ENCODE measurements around the gene PSPN.

The PSPN gene

GRCh38 chr19:6375411-6376010 is at the start of gene PSPN:
Gene PSPN (minus strand): TSS chr19:6375933. CDS start chr19:6375849, 84 bp downstream.
- DNase-seq (ENCODE audit: low read depth in 2 of 2), result no peak

GRCh38 chr19:6424939-6425731 is 49.4 kb upstream of the PSPN start:
- DNase-seq (ENCODE audit: low read depth in 2 of 2), result peak; percentile 97 to 98

- no peak for DNase-seq (ENCODE audit: low read depth in 2 of 2)
Observed at GRCh38 chr19:6424195-6424938, 48.6 kb upstream of the PSPN start, which contains the start of gene KHSRP. Gene KHSRP (minus strand): TSS chr19:6424811. CDS start chr19:6424701, 110 bp downstream.

- no peak for DNase-seq (ENCODE audit: low read depth in 2 of 2)
Observed at GRCh38 chr19:6423499-6424194, 47.9 kb upstream of the PSPN start.

GRCh38 chr19:6421075-6422014 is 45.6 kb upstream of the PSPN start:
- no peak for DNase-seq (ENCODE audit: low read depth in 2 of 2)

GRCh38 chr19:6418562-6418932 is 42.8 kb upstream of the PSPN start:
- DNase-seq (ENCODE audit: low read depth in 2 of 2), result no peak

- no peak for DNase-seq (ENCODE audit: low read depth in 2 of 2)
Observed at GRCh38 chr19:6417713-6418561, 42.2 kb upstream of the PSPN start.

- DNase-seq (ENCODE audit: low read depth in 2 of 2), result no peak
Observed at GRCh38 chr19:6416658-6417405, 41.1 kb upstream of the PSPN start.

- no peak for DNase-seq (ENCODE audit: low read depth in 2 of 2)
Observed at GRCh38 chr19:6415591-6416190, 40.0 kb upstream of the PSPN start.

GRCh38 chr19:6414793-6415590 is 39.3 kb upstream of the PSPN start:
- no peak for DNase-seq (ENCODE audit: low read depth in 2 of 2)

GRCh38 chr19:6413721-6414643 is 38.2 kb upstream of the PSPN start:
- no peak for DNase-seq (ENCODE audit: low read depth in 2 of 2)

- no peak for DNase-seq (ENCODE audit: low read depth in 2 of 2)
Observed at GRCh38 chr19:6413291-6413690, 37.6 kb upstream of the PSPN start.

GRCh38 chr19:6412447-6413091 is 36.8 kb upstream of the PSPN start:
- no peak for DNase-seq (ENCODE audit: low read depth in 2 of 2)

- no peak for DNase-seq (ENCODE audit: low read depth in 2 of 2)
Observed at GRCh38 chr19:6412061-6412446, 36.3 kb upstream of the PSPN start.

- no peak for DNase-seq (ENCODE audit: low read depth in 2 of 2)
Observed at GRCh38 chr19:6409346-6409745, 33.6 kb upstream of the PSPN start.

- no peak for DNase-seq (ENCODE audit: low read depth in 2 of 2)
Observed at GRCh38 chr19:6406401-6406800, 30.7 kb upstream of the PSPN start.

All from stimulated activated CD8-positive, alpha-beta memory T cell treated with anti-CD3 and anti-CD28 coated beads, Interleukin-2, amount 100 ng/mL, for 1 hour (primary cell).